H9 (cell line): ENCODE data around the gene SCN2B. TPM values are rescaled to one million over a fixed set of nuclear protein-coding genes. Genes with fewer than 3 reads are reported as not detected.
"Not testable (repeated sequence)": the region's sequence is repeated elsewhere in the genome, so short reads cannot be mapped to it uniquely, and the experiment has no call there.

Experiments
- DNase-seq: peaks from one replicate; pipeline ENCODE4 v3.0.0-alpha.2; 2017
- H2AFZ ChIP-seq: one replicate; pipeline ENCODE4 v1.6.1; 2013; ENCODE audit warnings: mild to moderate bottlenecking, low read length, control low read depth, moderate library complexity
- H2AK5ac ChIP-seq: 2 replicates; pipeline ENCODE4 v1.6.1; 2013; ENCODE audit warnings: low read length, control low read depth, mixed read lengths; ENCODE audit not compliant: insufficient read length
- H2BK120ac ChIP-seq: one replicate; pipeline ENCODE4 v1.6.1; 2013; ENCODE audit warnings: low read depth, mild to moderate bottlenecking, low read length, control low read depth, inconsistent platforms; ENCODE audit not compliant: poor library complexity, severe bottlenecking
- H2BK12ac ChIP-seq: 2 replicates; pipeline ENCODE4 v1.6.1; 2013; ENCODE audit warnings: low read length, control low read depth, mixed read lengths, low read depth; ENCODE audit not compliant: insufficient read length
- H2BK15ac ChIP-seq: 2 replicates; pipeline ENCODE4 v1.6.1; 2013; ENCODE audit warnings: low read depth, low read length, control low read depth
- H2BK20ac ChIP-seq: one replicate; pipeline ENCODE4 v1.6.1; 2013; ENCODE audit warnings: low read depth, mild to moderate bottlenecking, low read length, control low read depth, inconsistent platforms; ENCODE audit not compliant: poor library complexity, severe bottlenecking
- H2BK5ac ChIP-seq: 2 replicates; pipeline ENCODE4 v1.6.1; 2013; ENCODE audit warnings: low read length, control low read depth, mixed read lengths; ENCODE audit not compliant: insufficient read length
- H3K14ac ChIP-seq: 2 replicates; pipeline ENCODE4 v1.6.1; 2013; ENCODE audit warnings: low read length, control low read depth; ENCODE audit not compliant: insufficient read depth
- H3K18ac ChIP-seq: 2 replicates; pipeline ENCODE4 v1.6.1; 2013; ENCODE audit warnings: low read depth, mild to moderate bottlenecking, mixed read lengths, low read length, control low read depth; ENCODE audit not compliant: insufficient read length
- H3K23ac ChIP-seq: 2 replicates; pipeline ENCODE4 v1.6.1; 2013; ENCODE audit warnings: low read length, control low read depth, mixed read lengths, low read depth; ENCODE audit not compliant: insufficient read length
- H3K23me2 ChIP-seq: 2 replicates; pipeline ENCODE4 v1.6.1; 2013; ENCODE audit warnings: low read depth, mild to moderate bottlenecking, mixed read lengths, low read length, control low read depth; ENCODE audit not compliant: insufficient read length, poor library complexity, severe bottlenecking
- H3K27ac ChIP-seq: 2 replicates; pipeline ENCODE4 v1.5.1; 2013; ENCODE audit warnings: low read length, control low read depth, mixed read lengths, low read depth; ENCODE audit not compliant: insufficient read length
- H3K27me3 ChIP-seq: 2 replicates; pipeline ENCODE4 v1.6.1; 2013; ENCODE audit warnings: low read length, control low read depth, inconsistent platforms; ENCODE audit not compliant: insufficient read depth
- H3K4ac ChIP-seq: 2 replicates; pipeline ENCODE4 v1.6.1; 2013; ENCODE audit warnings: low read depth, mild to moderate bottlenecking, control low read depth, inconsistent platforms, low read length, moderate library complexity
- H3K4me1 ChIP-seq: 2 replicates; pipeline ENCODE4 v1.6.1; 2013; ENCODE audit warnings: low read length, control low read depth, inconsistent platforms; ENCODE audit not compliant: insufficient read depth
- H3K4me2 ChIP-seq: 2 replicates; pipeline ENCODE4 v1.6.1; 2013; ENCODE audit warnings: low read length, control low read depth, mixed read lengths; ENCODE audit not compliant: insufficient read length, insufficient read depth
- H3K56ac ChIP-seq: 2 replicates; pipeline ENCODE4 v1.6.1; 2013; ENCODE audit warnings: low read depth, mild to moderate bottlenecking, mixed read lengths, low read length, control low read depth; ENCODE audit not compliant: insufficient read length
- H3K79me1 ChIP-seq: 2 replicates; pipeline ENCODE4 v1.6.1; 2013; ENCODE audit warnings: low read depth, mild to moderate bottlenecking, moderate library complexity, low read length, control low read depth, inconsistent platforms; ENCODE audit not compliant: insufficient read depth, poor library complexity, severe bottlenecking
- H3K79me2 ChIP-seq: 2 replicates; pipeline ENCODE4 v1.6.1; 2013; ENCODE audit warnings: low read length, control low read depth, inconsistent platforms; ENCODE audit not compliant: insufficient read depth
- H3K9ac ChIP-seq: 2 replicates; pipeline ENCODE4 v1.6.1; 2013; ENCODE audit warnings: low read length, control low read depth, mixed read lengths; ENCODE audit not compliant: insufficient read length; ENCODE audit errors: extremely low read depth
- H3K9me3 ChIP-seq: one replicate; pipeline ENCODE4 v1.6.1; 2013; ENCODE audit warnings: low read depth, low read length, inconsistent platforms; ENCODE audit not compliant: control insufficient read depth
- H3T11ph ChIP-seq: one replicate; pipeline ENCODE4 v1.6.1; 2013; ENCODE audit warnings: mild to moderate bottlenecking, low read length, control low read depth, inconsistent platforms
- H4K20me1 ChIP-seq: one replicate; pipeline ENCODE4 v1.6.1; 2013; ENCODE audit not compliant: control insufficient read depth, insufficient read length, insufficient read depth
- H4K5ac ChIP-seq: 2 replicates; pipeline ENCODE4 v1.6.1; 2013; ENCODE audit warnings: low read depth, mild to moderate bottlenecking, mixed read lengths, low read length, control low read depth; ENCODE audit not compliant: insufficient read length
- H4K8ac ChIP-seq: replicated peaks from 2 replicates; pipeline ENCODE4 v1.6.1; 2013; ENCODE audit warnings: low read length, control low read depth, mixed read lengths, low read depth; ENCODE audit not compliant: insufficient read length
- H4K91ac ChIP-seq: 2 replicates; pipeline ENCODE4 v1.6.1; 2013; ENCODE audit warnings: low read depth, mild to moderate bottlenecking, moderate library complexity, mixed read lengths, low read length, control low read depth; ENCODE audit not compliant: insufficient read length
- H3K27ac Mint-ChIP-seq, 3 experiments: 2 replicates in 2 of 3; 3 replicates in 1 of 3; pipeline ENCODE4 v1.8.0; 2020 to 2021; ENCODE audit warnings: mixed read lengths in 3 of 3, mild to moderate bottlenecking in 1 of 3, moderate library complexity in 1 of 3
- H3K27me3 Mint-ChIP-seq: 2 replicates; pipeline ENCODE4 v1.8.0; 2021; ENCODE audit warnings: low read depth, mild to moderate bottlenecking, moderate library complexity, mixed read lengths
- H3K36me3 Mint-ChIP-seq, 3 experiments: 2 replicates in 2 of 3; 3 replicates in 1 of 3; pipeline ENCODE4 v1.8.0; 2020 to 2021; ENCODE audit warnings: low read depth in 3 of 3, mixed read lengths in 3 of 3; ENCODE audit not compliant: insufficient read depth in 1 of 3
- H3K4me1 Mint-ChIP-seq, 2 experiments: 2 replicates each; pipeline ENCODE4 v1.8.0; 2020; ENCODE audit warnings: mixed read lengths in 2 of 2
- H3K4me3 Mint-ChIP-seq, 2 experiments: 2 replicates in 1 of 2; 3 replicates in 1 of 2; pipeline ENCODE4 v1.8.0; 2020 to 2021; ENCODE audit warnings: mild to moderate bottlenecking in 2 of 2, mixed read lengths in 2 of 2, moderate library complexity in 1 of 2
- H3K9me3 Mint-ChIP-seq, 2 experiments: 2 replicates in 1 of 2; 3 replicates in 1 of 2; pipeline ENCODE4 v1.8.0; 2020; ENCODE audit warnings: mild to moderate bottlenecking in 2 of 2, mixed read lengths in 2 of 2, moderate library complexity in 1 of 2
- WGBS: extraction: QIAGEN DNeasy Blood & Tissue Kit; methylation state at CpG from one replicate; pipeline ENCODE4 v1.1.7; 2013; ENCODE audit warnings: missing lambda C conversion rate, low lambda C conversion rate, mixed read lengths; ENCODE audit not compliant: insufficient read length; ENCODE audit errors: extremely low coverage; 5-methylcytosine and 5-hydroxymethylcytosine counted together
- total RNA-seq: library from RNA; stranded (reverse); gene quantifications from 2 replicates; pipeline ENCODE4 v1.2.1, GENCODE V29; 2021
- TF ChIP-seq, protein P1 (sequence below): fragments of 200-600 bp; sonication (generic); conservative IDR thresholded peaks from 3 replicates; pipeline ENCODE4 v1.8.0; 2021; ENCODE audit warnings: antibody characterized with exemption, mild to moderate bottlenecking

SCN2B gene
- total RNA-seq, 1 experiment from 2014 or later = not detected

DNA sequence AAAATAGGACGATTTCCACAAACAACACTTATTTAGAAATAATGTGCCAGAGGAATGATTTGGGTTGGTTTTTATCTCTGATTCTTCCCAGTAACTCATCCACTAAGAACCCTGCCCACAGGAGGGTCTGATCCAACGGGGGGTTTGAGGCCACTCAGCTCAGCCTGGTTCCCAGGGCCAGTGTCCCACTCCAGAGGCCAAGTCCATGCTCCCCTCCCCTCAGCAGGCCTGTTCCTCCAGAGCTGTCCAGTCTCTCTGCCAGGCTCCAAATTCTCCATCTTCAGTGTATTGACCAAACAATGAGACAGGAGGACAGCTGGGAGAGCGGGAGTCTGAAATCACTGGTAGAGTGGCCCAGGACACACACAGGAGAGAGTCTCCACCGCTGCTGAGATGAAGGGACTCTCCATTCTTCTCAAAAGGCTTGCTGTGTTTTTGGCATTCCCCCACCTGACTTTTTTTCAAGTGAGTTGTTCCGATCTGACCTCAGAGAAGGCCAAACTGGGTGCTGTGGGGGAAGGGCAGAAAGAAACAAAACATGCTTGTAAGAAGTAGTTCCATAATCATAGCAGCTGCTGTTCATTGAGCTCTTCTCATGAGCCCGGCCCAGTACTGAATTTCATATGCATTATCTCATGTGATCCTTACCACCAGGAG lies 17.6 kb upstream of the SCN2B start:
- TF ChIP-seq, protein P1, sequence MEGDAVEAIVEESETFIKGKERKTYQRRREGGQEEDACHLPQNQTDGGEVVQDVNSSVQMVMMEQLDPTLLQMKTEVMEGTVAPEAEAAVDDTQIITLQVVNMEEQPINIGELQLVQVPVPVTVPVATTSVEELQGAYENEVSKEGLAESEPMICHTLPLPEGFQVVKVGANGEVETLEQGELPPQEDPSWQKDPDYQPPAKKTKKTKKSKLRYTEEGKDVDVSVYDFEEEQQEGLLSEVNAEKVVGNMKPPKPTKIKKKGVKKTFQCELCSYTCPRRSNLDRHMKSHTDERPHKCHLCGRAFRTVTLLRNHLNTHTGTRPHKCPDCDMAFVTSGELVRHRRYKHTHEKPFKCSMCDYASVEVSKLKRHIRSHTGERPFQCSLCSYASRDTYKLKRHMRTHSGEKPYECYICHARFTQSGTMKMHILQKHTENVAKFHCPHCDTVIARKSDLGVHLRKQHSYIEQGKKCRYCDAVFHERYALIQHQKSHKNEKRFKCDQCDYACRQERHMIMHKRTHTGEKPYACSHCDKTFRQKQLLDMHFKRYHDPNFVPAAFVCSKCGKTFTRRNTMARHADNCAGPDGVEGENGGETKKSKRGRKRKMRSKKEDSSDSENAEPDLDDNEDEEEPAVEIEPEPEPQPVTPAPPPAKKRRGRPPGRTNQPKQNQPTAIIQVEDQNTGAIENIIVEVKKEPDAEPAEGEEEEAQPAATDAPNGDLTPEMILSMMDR = no peak
- Histone ChIP-seq H3K4me2 (no peak overlapping the region), H2AFZ (no peak overlapping the region), H3K23ac (no peak overlapping the region), H2BK5ac (no peak overlapping the region), H4K5ac (no peak overlapping the region), H3K79me2 (no peaks in the 10 kb centered on the region), H3K27ac (no peak overlapping the region), H3K9me3 (no peaks in the 10 kb centered on the region), H3K4ac (no peak overlapping the region), H3K9ac (no peak overlapping the region), H2BK12ac (no peak overlapping the region), H3T11ph (no peak overlapping the region), H3K56ac (no peak overlapping the region), H3K14ac (no peak overlapping the region), H4K20me1 (no peaks in the 10 kb centered on the region), H2BK15ac (no peak overlapping the region), H3K4me1 (no peaks in the 10 kb centered on the region), H2BK20ac (no peak overlapping the region), H4K91ac (no peak overlapping the region), H3K27me3 (no peaks in the 10 kb centered on the region), H3K18ac (no peak overlapping the region), H3K23me2 (no peaks in the 10 kb centered on the region), H4K8ac (no peak overlapping the region), H2AK5ac (no peak overlapping the region), H3K79me1 (no peaks in the 10 kb centered on the region), H2BK120ac (no peak overlapping the region)
- H3K27ac Mint-ChIP-seq = no peak overlapping the region; a peak in 1 of 7 replicates
- no CpG with 5 or more reads among the region's 6 CpGs for WGBS
- H3K27me3 Mint-ChIP-seq = peaks cover 26% of the 10 kb centered on the region
- H3K36me3 Mint-ChIP-seq = peaks cover 0 to 18% (median 4%) of the 10 kb centered on the region in 3 experiments; a peak in 4 of 7 replicates
- H3K4me3 Mint-ChIP-seq = no peak overlapping the region
- peaks cover 39 to 41% of the 10 kb centered on the region in 2 experiments for H3K4me1 Mint-ChIP-seq
- DNase-seq = no peak
- peaks cover 20 to 21% of the 10 kb centered on the region in 2 experiments for H3K9me3 Mint-ChIP-seq

DNA sequence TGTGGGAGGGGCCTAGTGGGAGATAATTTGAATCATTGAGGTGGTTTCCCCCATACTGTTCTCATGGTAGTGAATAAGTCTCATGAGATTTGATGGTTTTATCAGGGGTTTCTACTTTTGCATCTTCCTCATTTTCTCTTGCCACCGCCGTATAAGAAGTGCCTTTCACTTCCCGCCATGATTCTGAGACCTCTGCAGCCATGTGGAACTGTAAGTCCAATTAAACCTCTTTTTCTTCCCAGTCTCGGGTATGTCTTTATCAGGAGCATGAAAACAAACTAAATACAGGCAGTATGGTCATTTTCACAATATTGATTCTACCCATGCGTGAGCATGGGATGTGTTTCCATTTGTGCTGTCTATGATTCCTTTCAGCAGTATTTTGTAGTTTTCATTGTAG lies 16.4 kb upstream of the SCN2B start:
- Mint-ChIP-seq H3K4me1 (peaks cover 30 to 31% of the 10 kb centered on the region in 2 experiments), H3K9me3 (peaks cover 20 to 21% of the 10 kb centered on the region in 2 experiments), H3K36me3 (peaks cover 0 to 18% (median 4%) of the 10 kb centered on the region in 3 experiments; a peak in 4 of 7 replicates), H3K27me3 (peaks cover 22% of the 10 kb centered on the region)
- not testable (repeated sequence) for H3K79me1 ChIP-seq, H3K4me1 ChIP-seq, H2BK20ac ChIP-seq, H2BK15ac ChIP-seq, H3K9me3 ChIP-seq, H3K79me2 ChIP-seq, H2AFZ ChIP-seq, H3K27me3 ChIP-seq, H3K27ac Mint-ChIP-seq, H4K5ac ChIP-seq, H3K4me2 ChIP-seq, H3K14ac ChIP-seq, H3K23ac ChIP-seq, H3K56ac ChIP-seq, H3K18ac ChIP-seq, H2BK5ac ChIP-seq, H3K9ac ChIP-seq, DNase-seq, H4K8ac ChIP-seq, H3K4me3 Mint-ChIP-seq, H4K91ac ChIP-seq, H3K23me2 ChIP-seq, H4K20me1 ChIP-seq, H2BK120ac ChIP-seq, H3K4ac ChIP-seq, H3T11ph ChIP-seq, H2AK5ac ChIP-seq, H3K27ac ChIP-seq, H2BK12ac ChIP-seq
- no CpG with 5 or more reads among the region's 5 CpGs for WGBS
